ENCODE measurements around the gene RPS29. TPM values are rescaled to one million over a fixed set of nuclear protein-coding genes. Genes with fewer than 3 reads are reported as not detected.

The RPS29 gene
- total and polyA plus RNA-seq, 2 experiments from 2014 or later, result 875 to 3,841 TPM

DNA sequence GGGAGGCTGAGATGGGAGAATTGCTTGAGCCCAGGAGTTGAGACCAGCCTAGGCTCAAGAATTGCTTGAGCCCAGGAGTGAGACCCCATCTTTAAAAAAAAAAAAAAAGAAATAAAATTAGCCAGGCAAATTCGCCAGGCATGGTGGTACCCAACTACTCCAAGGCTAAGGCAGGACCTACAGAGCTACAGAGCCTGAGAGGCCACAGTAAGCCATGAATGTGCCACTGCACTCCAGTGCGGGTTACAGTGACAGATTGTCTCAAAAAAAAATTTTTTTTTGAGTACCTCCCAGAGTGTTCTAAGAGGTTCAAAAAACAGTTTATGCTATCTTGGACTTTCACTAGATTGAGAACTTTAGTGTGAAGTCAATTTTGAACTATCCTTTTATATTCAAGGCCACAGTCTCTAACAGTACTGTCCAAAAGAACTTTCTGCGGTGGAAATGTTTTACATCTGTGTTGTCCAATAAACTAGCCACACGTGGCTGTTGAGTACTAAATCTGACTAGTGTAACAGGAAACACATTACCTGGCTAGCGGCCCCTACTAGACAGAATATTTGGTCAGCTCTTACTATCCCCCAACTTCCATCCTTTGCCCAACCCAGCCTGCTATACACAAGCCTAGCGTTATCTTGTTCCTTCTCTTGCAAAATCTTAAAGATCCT, 31.8 kb upstream of the RPS29 start:
- Histone ChIP-seq H4K20me1 (ENCODE audit: insufficient read depth, poor library complexity, severe bottlenecking) (peaks cover 21% of the 10 kb centered on the region), H3K4me2 (peak overlapping the region; percentile 86), H3K79me2 (peaks cover 50% of the 10 kb centered on the region)

GRCh38 chr14:49615776-49616175, 29.6 kb upstream of the RPS29 start:
- H3K4me3 ChIP-seq, result no peak overlapping the region
- TF ChIP-seq CTCF (IDR thresholded peaks at IDR 0.05; ENCODE audit: poor library complexity) (no peak), EZH2 (IDR thresholded peaks at IDR 0.05; ENCODE audit: borderline replicate concordance) (no peak)
- no peak overlapping the region for H3K4me2 ChIP-seq
- WGBS (ENCODE audit: low lambda C conversion rate, missing lambda C conversion rate), result 94% methylated on average over 6 of the region's 6 CpGs
- no peaks in the 10 kb centered on the region for H3K36me3 ChIP-seq (replicated peaks; ENCODE audit: insufficient read depth, low read depth)
- H3K9me3 ChIP-seq (ENCODE audit: low read depth), result no peaks in the 10 kb centered on the region
- H3K27me3 ChIP-seq, result no peaks in the 10 kb centered on the region
- no peaks in the 10 kb centered on the region for H3K9me2 ChIP-seq (replicated peaks; ENCODE audit: insufficient read depth)
- H2AFZ ChIP-seq, result no peak overlapping the region
- DNase-seq (ENCODE audit: low spot score), result no peak
- H3K4me1 ChIP-seq (ENCODE audit: insufficient read depth), result no peaks in the 10 kb centered on the region
- H3K27ac ChIP-seq, result no peak overlapping the region
- H4K20me1 ChIP-seq (ENCODE audit: insufficient read depth, poor library complexity, severe bottlenecking), result peaks cover 15% of the 10 kb centered on the region
- peaks cover 29% of the 10 kb centered on the region for H3K79me2 ChIP-seq

More for the DNA sequence above, 31.8 kb upstream of the RPS29 start:
- Histone ChIP-seq H3K27me3 (no peaks in the 10 kb centered on the region), H3K9me2 (replicated peaks; ENCODE audit: insufficient read depth) (no peaks in the 10 kb centered on the region), H3K4me3 (no peak overlapping the region), H3K27ac (no peak overlapping the region), H3K4me1 (ENCODE audit: insufficient read depth) (peaks cover 11% of the 10 kb centered on the region), H3K36me3 (replicated peaks; ENCODE audit: insufficient read depth, low read depth) (no peaks in the 10 kb centered on the region), H3K9me3 (ENCODE audit: low read depth) (no peaks in the 10 kb centered on the region), H2AFZ (no peak overlapping the region)
- WGBS (ENCODE audit: low lambda C conversion rate, missing lambda C conversion rate), result 94% methylated on average over 6 of the region's 6 CpGs
- TF ChIP-seq EZH2phosphoT487 (IDR thresholded peaks at IDR 0.05; ENCODE audit: low read depth, severe bottlenecking, unreplicated experiment), result no peak
- no peak for TF ChIP-seq EZH2 (IDR thresholded peaks at IDR 0.05; ENCODE audit: borderline replicate concordance)
- DNase-seq (ENCODE audit: low spot score), result no peak

DNA sequence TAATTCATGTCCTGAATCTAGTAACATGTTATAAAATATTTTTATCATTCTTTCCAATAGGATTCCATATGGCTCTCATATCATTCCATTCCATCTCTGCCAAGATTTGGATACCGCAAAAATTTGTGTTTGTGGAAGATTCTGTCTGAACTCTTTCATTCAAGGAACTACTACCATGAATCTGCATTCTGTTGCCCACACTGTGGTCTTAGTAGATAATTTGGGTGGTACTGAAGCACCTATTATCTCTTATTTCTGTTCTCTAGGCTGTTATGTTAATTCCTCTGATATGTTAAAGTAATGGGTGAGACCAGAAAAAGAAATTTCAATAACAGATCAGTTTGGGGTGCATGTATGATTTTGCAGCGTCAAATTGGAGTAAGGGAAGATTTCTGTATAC, 28.0 kb upstream of the RPS29 start:
- Histone ChIP-seq H3K27ac (no peak overlapping the region), H3K79me2 (peaks cover 22% of the 10 kb centered on the region), H3K27me3 (no peaks in the 10 kb centered on the region), H3K36me3 (replicated peaks; ENCODE audit: insufficient read depth, low read depth) (no peaks in the 10 kb centered on the region), H3K9me3 (ENCODE audit: low read depth) (no peaks in the 10 kb centered on the region), H3K9me2 (replicated peaks; ENCODE audit: insufficient read depth) (no peaks in the 10 kb centered on the region), H2AFZ (no peak overlapping the region), H3K4me3 (no peak overlapping the region), H3K4me1 (ENCODE audit: insufficient read depth) (no peaks in the 10 kb centered on the region), H3K4me2 (no peak overlapping the region), H4K20me1 (ENCODE audit: insufficient read depth, poor library complexity, severe bottlenecking) (peaks cover 13% of the 10 kb centered on the region)
- DNase-seq (ENCODE audit: low spot score), result no peak
- WGBS (ENCODE audit: low lambda C conversion rate, missing lambda C conversion rate), result 98% methylated on average over 2 of the region's 2 CpGs
- TF ChIP-seq EZH2phosphoT487 (IDR thresholded peaks at IDR 0.05; ENCODE audit: low read depth, severe bottlenecking, unreplicated experiment) (no peak), EZH2 (IDR thresholded peaks at IDR 0.05; ENCODE audit: borderline replicate concordance) (no peak), CTCF (IDR thresholded peaks at IDR 0.05; ENCODE audit: poor library complexity) (no peak)

DNA sequence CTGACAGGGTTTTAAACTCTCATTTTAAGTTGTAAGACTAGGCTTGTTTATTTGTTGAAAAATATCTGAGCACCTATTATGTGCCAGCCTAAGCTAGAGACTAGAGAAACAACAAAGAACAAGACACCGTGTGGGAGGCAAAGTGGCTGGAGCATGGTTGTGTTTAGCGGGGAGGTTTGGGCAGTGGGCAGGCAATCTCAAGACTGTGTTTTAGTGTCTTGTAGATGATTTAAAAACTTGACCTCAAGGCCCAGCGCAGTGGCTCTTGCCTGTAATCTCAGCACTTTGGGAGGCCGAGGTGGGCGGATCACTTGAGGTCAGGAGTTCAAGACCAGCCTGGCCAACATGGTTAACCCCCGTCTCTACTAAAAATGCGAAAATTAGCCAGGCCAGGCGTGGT, 26.5 kb upstream of the RPS29 start:
- Histone ChIP-seq H2AFZ (no peak overlapping the region), H3K36me3 (replicated peaks; ENCODE audit: insufficient read depth, low read depth) (no peaks in the 10 kb centered on the region), H3K9me2 (replicated peaks; ENCODE audit: insufficient read depth) (no peaks in the 10 kb centered on the region), H4K20me1 (ENCODE audit: insufficient read depth, poor library complexity, severe bottlenecking) (peaks cover under 1% of the 10 kb centered on the region), H3K4me3 (no peak overlapping the region), H3K79me2 (peaks cover 6% of the 10 kb centered on the region), H3K4me1 (ENCODE audit: insufficient read depth) (no peaks in the 10 kb centered on the region), H3K27me3 (no peaks in the 10 kb centered on the region), H3K4me2 (no peak overlapping the region), H3K27ac (no peak overlapping the region), H3K9me3 (ENCODE audit: low read depth) (no peaks in the 10 kb centered on the region)
- WGBS (ENCODE audit: low lambda C conversion rate, missing lambda C conversion rate), result 94% methylated on average over 8 of the region's 8 CpGs
- no peak for DNase-seq (ENCODE audit: low spot score)
- no peak for TF ChIP-seq EZH2phosphoT487 (IDR thresholded peaks at IDR 0.05; ENCODE audit: low read depth, severe bottlenecking, unreplicated experiment)
- no peak for TF ChIP-seq CTCF (IDR thresholded peaks at IDR 0.05; ENCODE audit: poor library complexity)
- TF ChIP-seq EZH2 (IDR thresholded peaks at IDR 0.05; ENCODE audit: borderline replicate concordance), result no peak
